HAP-1 (cell line): ENCODE data around the gene CEP250.
A peak's percentile ranks its signal among the peaks of the same experiment; 100 is the strongest.

ENCODE experiments used
- DNase-seq, 2 experiments: peaks; one replicate each; pipeline ENCODE4 v3.0.0-alpha.2; 2016 to 2020; ENCODE audit warnings: low spot score in 2 of 2
- H3K27me3 ChIP-seq: fragments of 250-450 bp; sonication (Bioruptor Pico); 2 replicates; pipeline ENCODE4 v1.5.1; 2020; ENCODE audit warnings: low read depth, mild to moderate bottlenecking, moderate library complexity
- H3K36me3 ChIP-seq: fragments of 250-450 bp; sonication (Bioruptor Pico); replicated peaks from 2 replicates; pipeline ENCODE4 v1.5.1; 2020; ENCODE audit warnings: mild to moderate bottlenecking
- H3K4me1 ChIP-seq: fragments of 250-450 bp; sonication (Bioruptor Pico); 2 replicates; pipeline ENCODE4 v1.5.1; 2020; ENCODE audit warnings: mild to moderate bottlenecking
- H3K4me3 ChIP-seq: fragments of 250-450 bp; sonication (Bioruptor Pico); 2 replicates; pipeline ENCODE4 v1.5.1; 2020; ENCODE audit warnings: mild to moderate bottlenecking, moderate library complexity
- H3K9me3 ChIP-seq: fragments of 250-450 bp; sonication (Bioruptor Pico); 2 replicates; pipeline ENCODE4 v1.5.1; 2020; ENCODE audit warnings: mild to moderate bottlenecking, moderate library complexity
- in situ Hi-C: fragments of 300-500 bp; cut with MboI; formaldehyde crosslinking; loops from 3 replicates; pipeline ENCODE4 v1.14.3; 2020; ENCODE audit warnings: low sequenced_read_pairs, inconsistent platforms, mixed read lengths

The CEP250 gene, protein sequence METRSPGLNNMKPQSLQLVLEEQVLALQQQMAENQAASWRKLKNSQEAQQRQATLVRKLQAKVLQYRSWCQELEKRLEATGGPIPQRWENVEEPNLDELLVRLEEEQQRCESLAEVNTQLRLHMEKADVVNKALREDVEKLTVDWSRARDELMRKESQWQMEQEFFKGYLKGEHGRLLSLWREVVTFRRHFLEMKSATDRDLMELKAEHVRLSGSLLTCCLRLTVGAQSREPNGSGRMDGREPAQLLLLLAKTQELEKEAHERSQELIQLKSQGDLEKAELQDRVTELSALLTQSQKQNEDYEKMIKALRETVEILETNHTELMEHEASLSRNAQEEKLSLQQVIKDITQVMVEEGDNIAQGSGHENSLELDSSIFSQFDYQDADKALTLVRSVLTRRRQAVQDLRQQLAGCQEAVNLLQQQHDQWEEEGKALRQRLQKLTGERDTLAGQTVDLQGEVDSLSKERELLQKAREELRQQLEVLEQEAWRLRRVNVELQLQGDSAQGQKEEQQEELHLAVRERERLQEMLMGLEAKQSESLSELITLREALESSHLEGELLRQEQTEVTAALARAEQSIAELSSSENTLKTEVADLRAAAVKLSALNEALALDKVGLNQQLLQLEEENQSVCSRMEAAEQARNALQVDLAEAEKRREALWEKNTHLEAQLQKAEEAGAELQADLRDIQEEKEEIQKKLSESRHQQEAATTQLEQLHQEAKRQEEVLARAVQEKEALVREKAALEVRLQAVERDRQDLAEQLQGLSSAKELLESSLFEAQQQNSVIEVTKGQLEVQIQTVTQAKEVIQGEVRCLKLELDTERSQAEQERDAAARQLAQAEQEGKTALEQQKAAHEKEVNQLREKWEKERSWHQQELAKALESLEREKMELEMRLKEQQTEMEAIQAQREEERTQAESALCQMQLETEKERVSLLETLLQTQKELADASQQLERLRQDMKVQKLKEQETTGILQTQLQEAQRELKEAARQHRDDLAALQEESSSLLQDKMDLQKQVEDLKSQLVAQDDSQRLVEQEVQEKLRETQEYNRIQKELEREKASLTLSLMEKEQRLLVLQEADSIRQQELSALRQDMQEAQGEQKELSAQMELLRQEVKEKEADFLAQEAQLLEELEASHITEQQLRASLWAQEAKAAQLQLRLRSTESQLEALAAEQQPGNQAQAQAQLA (N-terminal part only)

DNA sequence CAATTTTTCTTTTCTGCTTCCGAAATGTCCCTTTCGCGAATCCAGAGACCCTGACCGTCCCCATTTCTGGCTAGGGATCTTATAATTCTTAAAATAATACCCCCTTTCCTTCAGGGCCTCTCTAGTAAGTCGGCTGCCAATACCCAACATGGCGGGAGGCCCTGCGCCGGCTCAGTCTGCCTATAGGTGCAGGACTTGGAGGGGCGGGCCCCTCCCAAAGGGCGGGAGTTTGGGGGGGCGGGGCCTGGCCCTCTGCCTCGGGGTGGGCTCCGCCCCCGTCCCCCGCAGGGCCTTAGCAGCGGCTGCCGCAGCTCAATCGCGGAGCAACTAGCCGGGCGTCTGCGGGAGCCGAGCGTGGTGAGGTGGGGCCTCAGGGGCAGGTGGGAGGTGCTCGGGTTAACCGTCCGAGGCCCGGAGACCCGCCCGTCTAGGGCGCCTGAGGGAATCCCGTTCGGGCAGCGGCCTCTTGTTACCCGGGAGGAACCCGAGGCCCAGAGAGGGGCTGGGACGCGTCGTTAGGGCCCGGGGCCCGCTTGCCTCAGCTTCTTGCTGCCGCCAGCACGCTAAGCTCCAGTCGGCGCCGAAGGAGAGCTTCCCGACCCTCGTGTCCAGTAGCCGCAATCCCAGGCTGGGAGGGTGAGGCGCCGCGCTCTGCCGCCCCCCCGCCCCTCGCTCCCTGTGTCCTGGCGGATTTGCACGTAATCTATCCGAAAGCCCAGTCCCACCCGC, at the start of gene CEP250:
Gene CEP250 (plus strand): TSS at position 718 of the 729 bp plus-strand sequence. CDS start 6,770 bp downstream, outside the sequence.
- peaks cover 1% of the 10 kb centered on the region; the same call in 1 of the 2 replicates for H3K36me3 ChIP-seq
- no peaks in the 10 kb centered on the region for H3K27me3 ChIP-seq
- in situ Hi-C loops: no loop called here
- no peaks in the 10 kb centered on the region for H3K9me3 ChIP-seq
- H3K4me1 ChIP-seq: peaks cover 12% of the 10 kb centered on the region
- peak within 1 kb of the TSS; percentile 59 for H3K4me3 ChIP-seq
- peak; percentile 96 for DNase-seq

DNA sequence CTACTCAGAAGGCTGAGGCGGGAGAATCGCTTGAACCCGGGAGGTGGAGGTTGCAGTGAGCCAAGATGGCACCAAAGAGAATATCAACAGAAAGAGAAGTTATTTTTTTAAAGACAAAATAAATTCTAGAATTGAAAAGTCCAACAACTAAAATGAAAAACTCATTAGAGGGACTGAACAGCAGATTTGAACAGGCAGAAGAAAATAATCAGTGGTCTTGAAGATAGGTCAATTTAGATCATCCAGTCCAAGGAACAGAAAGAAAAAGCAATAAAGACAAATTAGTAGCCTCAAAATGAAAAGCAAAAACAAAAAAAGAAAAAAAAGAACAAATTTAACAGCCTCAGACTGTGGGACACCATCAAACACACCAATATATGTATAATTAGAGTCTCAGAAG, 49.6 kb upstream of the CEP250 start:
- no peak for DNase-seq
- H3K4me3 ChIP-seq: no peak overlapping the region
- in situ Hi-C loops: no loop called here
- H3K36me3 ChIP-seq: peaks cover 24% of the 10 kb centered on the region
- no peaks in the 10 kb centered on the region for H3K9me3 ChIP-seq
- no peaks in the 10 kb centered on the region for H3K27me3 ChIP-seq
- H3K4me1 ChIP-seq: no peaks in the 10 kb centered on the region

DNA sequence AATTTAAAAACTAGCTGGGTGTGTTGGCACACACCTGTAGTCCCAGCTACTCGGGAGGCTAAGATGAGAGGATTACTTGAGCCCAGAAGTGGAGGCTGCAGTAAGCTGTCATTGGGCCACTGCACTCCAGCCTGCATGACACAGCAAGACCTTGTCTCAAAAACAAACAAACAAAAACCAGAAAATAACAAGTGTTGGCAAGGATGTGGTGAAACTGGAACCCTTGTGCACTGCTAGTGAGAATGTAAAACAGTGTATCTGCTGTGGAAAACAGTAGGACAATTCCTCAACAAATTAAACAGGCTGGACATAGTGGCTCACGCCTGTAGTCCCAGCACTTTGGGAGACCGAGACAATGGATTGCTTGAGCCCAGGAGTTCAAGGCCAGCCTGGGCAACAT, 47.1 kb upstream of the CEP250 start:
- Histone ChIP-seq H3K36me3 (peaks cover 24% of the 10 kb centered on the region), H3K4me1 (peaks cover 3% of the 10 kb centered on the region), H3K4me3 (no peak overlapping the region), H3K9me3 (no peaks in the 10 kb centered on the region), H3K27me3 (no peaks in the 10 kb centered on the region)
- DNase-seq: no peak
- in situ Hi-C loops: no loop called here

DNA sequence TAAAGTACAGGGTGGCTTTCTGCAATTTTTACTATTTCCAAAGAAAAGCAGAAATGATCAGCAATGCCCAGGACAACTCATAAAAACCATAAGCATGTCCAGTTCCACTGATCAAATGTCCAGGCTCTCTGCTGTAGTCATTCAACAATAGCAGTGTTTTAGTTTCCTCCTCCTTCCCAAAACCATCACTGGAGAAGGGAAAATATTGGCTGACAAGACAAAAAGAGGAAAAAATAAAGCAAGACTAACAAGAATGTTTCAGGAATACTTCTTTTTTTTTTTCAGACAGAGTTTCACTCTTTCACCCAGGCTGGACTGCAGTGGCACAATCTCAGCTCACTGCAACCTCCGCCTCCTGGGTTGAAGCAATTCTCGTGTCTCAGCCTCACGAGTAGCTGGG, 45.9 kb upstream of the CEP250 start:
- Histone ChIP-seq H3K36me3 (peaks cover 24% of the 10 kb centered on the region), H3K4me1 (peaks cover 3% of the 10 kb centered on the region), H3K9me3 (no peaks in the 10 kb centered on the region), H3K27me3 (no peaks in the 10 kb centered on the region), H3K4me3 (no peak overlapping the region)
- in situ Hi-C loops: no loop called here
- no peak for DNase-seq

DNA sequence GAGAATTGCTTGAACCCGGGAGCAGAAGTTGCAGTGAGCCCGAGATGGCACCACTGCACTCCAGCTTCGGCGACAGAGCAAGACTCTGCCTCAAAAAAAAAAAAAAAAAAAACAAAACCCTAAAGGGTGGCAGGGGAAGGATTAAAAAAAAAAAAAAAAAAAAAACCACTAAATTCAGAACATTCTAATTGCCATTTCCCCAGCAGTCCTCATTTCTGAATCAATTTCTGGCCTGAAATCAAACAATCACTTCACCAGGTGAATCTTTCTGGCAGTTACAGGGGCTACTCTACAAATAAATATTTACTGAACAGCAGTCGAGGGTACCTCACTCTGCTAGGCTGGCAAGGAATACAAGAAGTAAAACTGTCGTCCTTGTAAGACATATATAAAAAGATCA, 44.8 kb upstream of the CEP250 start:
- DNase-seq: no peak
- Histone ChIP-seq H3K4me1 (peaks cover 3% of the 10 kb centered on the region), H3K27me3 (peaks cover 2% of the 10 kb centered on the region), H3K9me3 (no peaks in the 10 kb centered on the region), H3K36me3 (peaks cover 24% of the 10 kb centered on the region), H3K4me3 (peak overlapping the region; percentile 79)
- in situ Hi-C loops: no loop called here

DNA sequence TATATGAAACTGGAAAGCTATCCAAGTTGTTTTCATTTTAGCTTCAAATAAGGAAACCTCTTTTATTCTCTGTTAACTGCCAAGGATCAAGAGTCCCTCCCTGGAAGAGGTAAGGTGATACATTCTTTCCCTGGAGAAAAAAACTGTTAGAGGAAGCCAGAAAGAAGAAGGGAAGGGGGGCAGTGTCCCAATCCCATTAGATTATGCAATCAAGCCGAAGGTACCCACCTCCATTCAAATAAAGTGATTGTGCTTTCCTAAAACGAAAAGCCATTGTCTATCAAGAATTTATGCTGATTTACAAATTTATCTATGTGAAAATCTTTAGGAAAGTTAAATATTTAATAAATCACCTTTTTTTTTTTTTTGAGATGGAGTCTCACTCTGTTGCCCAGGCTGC, 34.1 kb upstream of the CEP250 start:
- in situ Hi-C loops: no loop called here
- no peak for DNase-seq
- H3K4me1 ChIP-seq: no peaks in the 10 kb centered on the region
- peaks cover 3% of the 10 kb centered on the region for H3K27me3 ChIP-seq
- H3K36me3 ChIP-seq: no peaks in the 10 kb centered on the region
- H3K4me3 ChIP-seq: no peak overlapping the region
- H3K9me3 ChIP-seq: no peaks in the 10 kb centered on the region

DNA sequence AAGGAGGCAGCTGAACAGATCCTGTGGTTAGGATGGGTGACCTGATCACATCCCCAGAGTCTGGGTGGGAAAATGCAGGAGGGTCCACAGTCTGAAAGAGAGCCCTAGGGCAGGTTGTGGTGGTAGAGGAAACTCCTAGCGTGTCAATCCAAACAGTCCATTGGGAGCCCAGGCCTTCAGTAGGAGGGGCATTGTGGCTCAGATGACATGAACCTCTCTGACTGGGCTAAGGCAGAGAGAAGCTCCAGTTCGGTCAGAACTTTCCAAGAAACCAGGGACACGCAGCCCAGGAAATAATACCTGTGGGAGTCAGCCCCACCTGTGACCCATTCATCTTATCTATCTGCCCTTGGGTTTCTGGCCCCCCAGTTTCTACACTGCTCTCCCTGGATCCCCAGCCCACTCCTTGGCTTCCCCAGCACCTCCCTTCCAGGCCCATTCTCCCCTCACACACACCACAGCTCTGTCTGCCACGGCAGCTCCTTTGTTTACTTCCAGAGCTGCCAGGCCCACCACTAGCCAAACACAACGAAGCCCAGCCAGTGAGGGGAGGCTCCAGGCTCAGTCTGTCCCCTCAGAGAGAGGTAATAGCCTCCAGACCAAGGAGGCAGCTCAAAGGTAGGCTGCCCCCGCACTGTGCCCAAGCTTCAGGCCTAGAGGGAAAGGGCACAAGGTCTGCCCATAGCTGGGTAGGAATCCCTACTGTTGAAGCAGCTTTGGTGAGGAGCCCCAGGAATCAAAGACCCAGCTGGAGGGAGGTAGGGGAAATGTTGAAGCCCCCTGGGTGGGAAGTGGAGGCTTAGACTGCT, 23.6 kb upstream of the CEP250 start:
- Histone ChIP-seq H3K27me3 (no peaks in the 10 kb centered on the region), H3K4me1 (no peaks in the 10 kb centered on the region), H3K36me3 (no peaks in the 10 kb centered on the region), H3K4me3 (no peak overlapping the region), H3K9me3 (no peaks in the 10 kb centered on the region)
- in situ Hi-C loops: no loop called here
- no peak for DNase-seq

DNA sequence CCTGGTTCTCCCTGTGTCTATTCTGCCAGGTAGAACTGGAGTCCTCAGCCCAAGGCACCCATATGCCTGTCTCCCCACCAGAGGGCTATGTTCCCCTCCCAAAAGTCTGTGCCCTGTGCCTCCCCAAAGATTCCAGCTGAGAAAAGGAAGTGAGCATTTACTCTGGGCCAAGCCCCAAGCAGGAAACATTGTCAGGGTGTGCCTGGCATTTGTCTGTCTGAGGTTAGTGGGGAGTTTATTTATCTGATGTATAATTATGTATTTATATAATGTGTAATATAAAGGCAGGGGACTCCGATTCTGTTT, 23.0 kb upstream of the CEP250 start:
- H3K4me1 ChIP-seq: no peaks in the 10 kb centered on the region
- H3K4me3 ChIP-seq: no peak overlapping the region
- H3K9me3 ChIP-seq: no peaks in the 10 kb centered on the region
- DNase-seq: no peak
- no peaks in the 10 kb centered on the region for H3K27me3 ChIP-seq
- H3K36me3 ChIP-seq: no peaks in the 10 kb centered on the region
- in situ Hi-C loops: no loop called here

DNA sequence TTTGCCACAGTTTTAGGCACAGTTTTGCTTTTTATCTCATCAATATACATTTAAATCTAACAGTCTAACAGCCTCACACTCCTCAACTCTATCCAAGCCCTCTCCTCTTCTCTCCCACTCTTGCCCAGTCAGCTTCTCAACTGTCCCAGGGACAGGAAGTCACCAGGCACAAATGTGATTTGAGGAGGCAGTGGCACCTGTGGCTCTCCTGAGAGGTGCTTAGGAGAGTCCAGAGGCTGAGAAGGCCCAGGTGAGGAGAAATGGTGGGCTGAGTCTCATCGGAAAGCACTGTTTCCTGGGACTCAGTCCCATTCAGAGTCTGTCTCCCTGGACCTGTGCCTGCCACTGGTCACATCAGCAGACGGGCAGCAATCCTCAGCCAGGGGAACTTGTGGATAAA, 22.1 kb upstream of the CEP250 start:
- Histone ChIP-seq H3K4me3 (no peak overlapping the region), H3K27me3 (no peaks in the 10 kb centered on the region), H3K4me1 (no peaks in the 10 kb centered on the region), H3K9me3 (no peaks in the 10 kb centered on the region), H3K36me3 (no peaks in the 10 kb centered on the region)
- in situ Hi-C loops: no loop called here
- no peak for DNase-seq

DNA sequence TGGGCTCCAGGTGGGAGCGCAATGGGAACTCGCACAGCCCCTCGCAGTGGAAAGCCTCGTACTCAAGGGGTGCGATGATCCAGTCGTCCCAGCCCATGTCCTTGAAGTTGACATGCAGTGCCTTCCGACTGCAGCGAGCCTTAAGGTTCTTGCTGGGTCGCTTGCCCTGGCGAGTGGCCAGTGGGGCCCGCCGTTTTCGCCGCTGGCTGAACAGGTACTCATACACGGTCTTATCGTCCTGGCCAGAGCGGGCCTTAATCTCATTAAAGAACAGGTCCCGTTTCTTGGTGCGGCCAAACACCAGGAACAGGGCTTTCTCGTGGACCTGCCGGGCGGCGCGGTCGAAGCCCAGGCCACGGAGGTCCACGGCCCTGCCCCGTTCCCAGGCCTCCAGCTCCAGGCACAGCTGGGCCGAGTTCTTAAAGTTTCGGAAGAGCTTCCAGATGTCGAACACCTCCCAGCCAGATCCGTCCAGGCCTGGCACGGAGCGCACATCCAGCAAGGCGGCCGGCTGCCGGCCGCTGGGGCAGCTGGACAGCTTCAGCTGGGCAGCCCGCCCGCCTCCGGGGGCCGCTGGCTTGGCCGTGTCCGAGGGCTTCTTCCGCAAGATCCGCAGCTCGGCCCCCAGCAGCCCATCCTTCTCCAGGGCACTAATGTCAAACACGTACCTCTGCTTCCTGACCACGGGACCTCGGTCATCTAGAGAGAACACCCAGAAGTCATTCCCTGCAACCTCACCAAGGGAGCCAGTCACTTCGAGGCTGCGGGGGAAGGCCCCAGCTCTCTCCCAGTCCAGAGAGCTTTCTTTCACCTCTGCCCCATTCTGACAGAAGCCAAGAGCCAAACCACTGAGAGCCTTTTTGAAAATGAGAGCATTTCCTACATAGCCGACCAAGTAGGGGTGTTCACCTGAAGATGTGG, 21.1 kb upstream of the CEP250 start:
- no peaks in the 10 kb centered on the region for H3K36me3 ChIP-seq
- no peaks in the 10 kb centered on the region for H3K27me3 ChIP-seq
- in situ Hi-C loops: no loop called here
- peaks cover 2% of the 10 kb centered on the region; the same call in 1 of the 2 replicates for H3K4me1 ChIP-seq
- H3K4me3 ChIP-seq: no peak overlapping the region
- DNase-seq: no peak
- no peaks in the 10 kb centered on the region for H3K9me3 ChIP-seq

DNA sequence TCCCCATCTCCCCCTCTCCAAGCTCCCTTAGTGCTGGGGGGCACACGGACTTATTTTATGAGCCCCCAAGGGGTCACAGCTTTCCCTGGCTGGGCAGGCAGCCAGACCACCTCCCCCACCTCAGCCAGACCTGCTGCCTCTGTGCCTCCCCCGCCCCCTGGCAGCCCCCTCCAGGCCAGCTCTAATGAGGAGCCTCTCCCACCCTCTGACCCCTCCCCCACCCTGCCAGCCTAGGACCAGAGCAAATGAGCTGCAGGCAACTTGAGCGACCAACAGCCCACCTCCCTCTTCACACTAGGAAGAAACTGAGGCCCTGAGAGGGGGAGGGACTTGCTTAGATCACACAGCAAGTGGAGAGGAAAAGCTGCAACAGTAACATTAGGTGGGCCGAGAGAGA, 19.2 kb upstream of the CEP250 start:
- Histone ChIP-seq H3K27me3 (no peaks in the 10 kb centered on the region), H3K9me3 (no peaks in the 10 kb centered on the region), H3K36me3 (no peaks in the 10 kb centered on the region), H3K4me1 (peaks cover 3% of the 10 kb centered on the region; the same call in 1 of the 2 replicates), H3K4me3 (no peak overlapping the region)
- DNase-seq: no peak
- in situ Hi-C loops: no loop called here

DNA sequence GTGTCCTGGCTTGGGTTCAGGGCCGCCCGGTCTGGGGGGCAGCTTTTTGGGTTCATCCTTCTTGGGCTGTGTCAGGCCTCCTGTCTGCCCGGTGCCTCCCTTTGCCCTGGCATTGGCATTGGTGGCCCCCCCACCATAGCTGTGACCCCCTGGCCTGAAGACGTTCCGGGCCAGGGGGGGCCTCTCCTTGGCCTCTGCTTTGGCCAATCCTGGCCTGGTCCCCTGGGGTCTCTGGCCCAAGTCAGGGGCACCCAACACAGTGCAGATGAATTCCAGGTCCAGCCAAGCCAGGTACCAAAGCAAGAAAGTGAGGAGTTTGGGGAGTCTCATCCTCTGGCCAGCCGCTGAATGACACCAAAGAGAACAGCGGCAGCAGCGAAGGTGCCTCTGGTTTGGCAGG, 17.8 kb upstream of the CEP250 start:
- Histone ChIP-seq H3K4me1 (peaks cover 3% of the 10 kb centered on the region; the same call in 1 of the 2 replicates), H3K9me3 (no peaks in the 10 kb centered on the region), H3K27me3 (no peaks in the 10 kb centered on the region), H3K36me3 (no peaks in the 10 kb centered on the region), H3K4me3 (no peak overlapping the region)
- no peak for DNase-seq
- in situ Hi-C loops: no loop called here
